HCT116 (cell line): Measurements from ENCODE around the gene PIK3CD. TPM values are rescaled to one million over a fixed set of nuclear protein-coding genes. Genes with fewer than 3 reads are reported as not detected.

Experiments
- ATAC-seq: fragments of 200-7000 bp; cut with Tn5 transposase; 2 replicates; pipeline ENCODE4 v1.9.1; 2020; ENCODE audit warnings: mild to moderate bottlenecking, moderate library complexity
- BruUV-seq: library from RNA; stranded (reverse); fragments of 400-500 nt; replicated peaks from 2 replicates; lab custom pipeline; 2021; lab: Mats Ljungman, UMichigan
- CTCF ChIA-PET: fragments of 300-600 bp; sonication (Branson Sonifier 250); formaldehyde crosslinking; loops from one replicate; lab custom pipeline; 2021; ENCODE audit warnings: antibody characterized with exemption; lab: Charles Lee
- POLR2A ChIA-PET: fragments of 300-600, 350-600 bp; sonication (Branson Sonifier 250); formaldehyde crosslinking; loops from one replicate; lab custom pipeline; 2021; ENCODE audit warnings: antibody characterized with exemption; lab: Charles Lee
- RAD21 ChIA-PET, 2 experiments: fragments of 300-600 bp; sonication (Branson Sonifier 250); formaldehyde crosslinking; loops; one replicate each; lab custom pipeline; 2023; ENCODE audit warnings: low total read pairs in 2 of 2; ENCODE audit not compliant: uncharacterized antibody in 2 of 2, unreplicated experiment in 2 of 2, low non-redundant PET in 1 of 2; lab: Charles Lee
- DNase-seq: peaks from one replicate; pipeline ENCODE4 v3.0.0-alpha.2; 2010; ENCODE audit warnings: low read depth, low spot score
- H2AFZ ChIP-seq: fragments of 200-600 bp; shearing (Covaris generic), sonication (generic); 2 replicates; pipeline ENCODE4 v1.6.1; 2017; ENCODE audit warnings: low read depth, mixed run types, mixed read lengths, antibody characterized with exemption, low read length; ENCODE audit not compliant: poor library complexity, severe bottlenecking
- H3K27ac ChIP-seq: 2 replicates; pipeline ENCODE4 v1.5.1; 2012; ENCODE audit warnings: low read depth, low read length
- H3K27me3 ChIP-seq: fragments of 200-600 bp; sonication (generic); 2 replicates; pipeline ENCODE4 v1.6.1; 2016; ENCODE audit warnings: mixed run types, low read length, mixed read lengths; ENCODE audit not compliant: insufficient read depth
- H3K36me3 ChIP-seq, 2 experiments: fragments of 200-500 bp in 1 of 2; fragments of 200-600 bp in 1 of 2; sonication (Bioruptor generic) in 1 of 2; sonication (generic) in 1 of 2; 2 replicates each; pipeline versions ENCODE4 v1.5.1 to v1.6.1; 2014 to 2016; ENCODE audit warnings: low read length in 2 of 2, inconsistent platforms in 1 of 2, mixed read lengths in 1 of 2, mixed run types in 1 of 2; ENCODE audit not compliant: insufficient read depth in 2 of 2, control insufficient read depth in 1 of 2
- H3K4me1 ChIP-seq, 2 experiments: fragments of 200-600 bp in 1 of 2; sonication (generic) in 1 of 2; 2 replicates each; pipeline versions ENCODE4 v1.5.1 to v1.6.1; 2012 to 2017; ENCODE audit warnings: low read length in 2 of 2, inconsistent platforms in 1 of 2, mild to moderate bottlenecking in 1 of 2, mixed read lengths in 1 of 2, mixed run types in 1 of 2, moderate library complexity in 1 of 2; ENCODE audit not compliant: insufficient read depth in 2 of 2, control insufficient read depth in 1 of 2
- H3K4me2 ChIP-seq: fragments of 200-600 bp; sonication (generic); 2 replicates; pipeline ENCODE4 v1.6.1; 2017; ENCODE audit warnings: mixed run types, low read length, mixed read lengths
- H3K4me3 ChIP-seq, 2 experiments: fragments of 200-600 bp in 1 of 2; sonication (generic) in 1 of 2; replicated peaks in 1 of 2; 2 replicates each; pipeline ENCODE4 v1.5.1; 2011 to 2016; ENCODE audit warnings: low read length in 2 of 2, control low read depth in 1 of 2, low read depth in 1 of 2, mild to moderate bottlenecking in 1 of 2, mixed read lengths in 1 of 2, mixed run types in 1 of 2
- H3K79me2 ChIP-seq: fragments of 200-600 bp; sonication (generic); 2 replicates; pipeline ENCODE4 v1.6.1; 2017; ENCODE audit warnings: mild to moderate bottlenecking, mixed run types, low read length, moderate library complexity, mixed read lengths; ENCODE audit not compliant: insufficient read depth
- H3K9ac ChIP-seq: fragments of 200-600 bp; sonication (generic); 2 replicates; pipeline ENCODE4 v1.6.1; 2016; ENCODE audit warnings: low read length, mixed read lengths
- H3K9me2 ChIP-seq: fragments of 200-600 bp; sonication (generic), shearing (Covaris generic); 2 replicates; pipeline ENCODE4 v1.6.1; 2017; ENCODE audit warnings: mixed run types, mild to moderate bottlenecking, moderate library complexity; ENCODE audit not compliant: insufficient read depth
- H3K9me3 ChIP-seq, 2 experiments: fragments of 200-500 bp in 1 of 2; fragments of 200-600 bp in 1 of 2; sonication (Bioruptor generic) in 1 of 2; sonication (generic) in 1 of 2; 2 replicates each; pipeline ENCODE4 v1.6.1; 2014 to 2017; ENCODE audit warnings: low read length in 2 of 2, mixed read lengths in 2 of 2, inconsistent platforms in 1 of 2, low read depth in 1 of 2, mild to moderate bottlenecking in 1 of 2, mixed run types in 1 of 2, moderate library complexity in 1 of 2; ENCODE audit not compliant: control insufficient read depth in 1 of 2, insufficient read depth in 1 of 2
- H4K20me1 ChIP-seq: fragments of 200-600 bp; sonication (generic), shearing (Covaris generic); 2 replicates; pipeline ENCODE4 v1.6.1; 2017; ENCODE audit warnings: mixed run types, mild to moderate bottlenecking, moderate library complexity; ENCODE audit not compliant: insufficient read depth
- CBX3 ChIP-seq: IDR thresholded peaks from 2 replicates; pipeline ENCODE4 v1.6.1; 2012; ENCODE audit warnings: low read depth
- CEBPB ChIP-seq: IDR thresholded peaks from 2 replicates; pipeline ENCODE4 v1.6.1; 2012; ENCODE audit warnings: low read depth
- ELF1 ChIP-seq: IDR thresholded peaks from 2 replicates; pipeline ENCODE4 v1.6.1; 2012; ENCODE audit warnings: low read depth, borderline replicate concordance
- EZH2 ChIP-seq: fragments of 200-600 bp; sonication (generic); IDR thresholded peaks from 2 replicates; pipeline ENCODE4 v1.6.1; 2017; ENCODE audit warnings: antibody characterized with exemption, mixed run types
- EZH2phosphoT487 ChIP-seq: fragments of 200-600 bp; IDR thresholded peaks from 2 replicates; pipeline ENCODE4 v1.6.1; 2018; ENCODE audit warnings: antibody characterized with exemption, borderline replicate concordance
- JUND ChIP-seq: IDR thresholded peaks from 2 replicates; pipeline ENCODE4 v1.6.1; 2012
- POLR2AphosphoS5 ChIP-seq: IDR thresholded peaks from 2 replicates; pipeline ENCODE4 v1.6.1; 2011; ENCODE audit warnings: mild to moderate bottlenecking, low read depth, low read length, moderate library complexity
- RAD21 ChIP-seq: IDR thresholded peaks from 2 replicates; pipeline ENCODE4 v1.6.1; 2012; ENCODE audit warnings: low read depth, mild to moderate bottlenecking
- SP1 ChIP-seq: IDR thresholded peaks from 2 replicates; pipeline ENCODE4 v1.6.1; 2012; ENCODE audit warnings: low read depth
- SRF ChIP-seq: IDR thresholded peaks from 2 replicates; pipeline ENCODE4 v1.6.1; 2012; ENCODE audit warnings: low read depth
- TCF7L2 ChIP-seq: IDR thresholded peaks from 2 replicates; pipeline ENCODE4 v1.7.0; 2011; ENCODE audit warnings: borderline replicate concordance, inconsistent platforms; ENCODE audit not compliant: insufficient read depth, insufficient read length; ENCODE audit errors: extremely low read depth
- ZFX ChIP-seq: fragments of 450-650 bp; IDR thresholded peaks from 2 replicates; pipeline ENCODE4 v1.6.1; 2017
- ZNF274 ChIP-seq: fragments of 200-500 bp; sonication (Bioruptor generic); IDR thresholded peaks from 2 replicates; pipeline ENCODE4 v1.6.1; 2014; ENCODE audit warnings: mild to moderate bottlenecking, low read depth, low read length, inconsistent platforms
- intact Hi-C: fragments of 100-400 bp; cut with micrococcal nuclease; formaldehyde crosslinking; loops from 2 replicates; pipeline ENCODE4 v1.10.0; 2022
- total RNA-seq: library from RNA; stranded (reverse); gene quantifications from one replicate; pipeline ENCODE4 v1.2.1, GENCODE V29; 2021; ENCODE audit not compliant: unreplicated experiment
- TF ChIP-seq, protein P1 (sequence below), 3 experiments: fragments of 200-600 bp in 1 of 3; sonication (generic) in 1 of 3; IDR thresholded peaks in 2 of 3; conservative IDR thresholded peaks in 1 of 3; 2 replicates each; pipeline ENCODE4 v1.5.1; 2012 to 2017; ENCODE audit warnings: low read depth in 2 of 3, low read length in 2 of 3, antibody characterized with exemption in 1 of 3, borderline replicate concordance in 1 of 3, control low read depth in 1 of 3, mild to moderate bottlenecking in 1 of 3, mixed read lengths in 1 of 3, mixed run types in 1 of 3, moderate library complexity in 1 of 3; ENCODE audit not compliant: insufficient read depth in 1 of 3

Gene PIK3CD
- total RNA-seq, 1 experiment from 2014 or later = 9.2 TPM

DNA sequence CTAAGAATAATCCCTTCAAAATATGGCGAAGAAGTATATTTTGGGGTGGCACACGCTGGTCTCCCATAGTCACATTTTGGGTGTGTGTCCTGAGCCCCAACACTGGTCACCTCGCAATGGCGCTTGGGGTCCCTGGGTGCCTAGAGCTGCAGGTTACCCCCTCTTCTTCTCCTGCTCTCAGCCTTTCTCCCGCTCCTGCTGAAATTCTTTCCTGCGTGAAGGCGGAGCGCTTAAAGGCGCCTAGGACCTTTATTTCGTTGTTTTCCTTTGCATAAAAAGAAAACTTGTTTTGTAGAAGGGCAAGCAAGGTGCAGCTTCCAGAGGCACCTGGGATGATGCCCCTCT, 339 bp upstream of the PIK3CD start:
- TF ChIP-seq POLR2AphosphoS5 = no peak
- no peak for TF ChIP-seq CEBPB
- TF ChIP-seq ZFX = no peak
- no peak for TF ChIP-seq SRF
- TF ChIP-seq RAD21 = no peak
- no peak for TF ChIP-seq ELF1
- no peak for TF ChIP-seq EZH2
- TF ChIP-seq SP1 = no peak
- no peak for TF ChIP-seq JUND
- no peak for TF ChIP-seq ZNF274
- TF ChIP-seq, protein P1, sequence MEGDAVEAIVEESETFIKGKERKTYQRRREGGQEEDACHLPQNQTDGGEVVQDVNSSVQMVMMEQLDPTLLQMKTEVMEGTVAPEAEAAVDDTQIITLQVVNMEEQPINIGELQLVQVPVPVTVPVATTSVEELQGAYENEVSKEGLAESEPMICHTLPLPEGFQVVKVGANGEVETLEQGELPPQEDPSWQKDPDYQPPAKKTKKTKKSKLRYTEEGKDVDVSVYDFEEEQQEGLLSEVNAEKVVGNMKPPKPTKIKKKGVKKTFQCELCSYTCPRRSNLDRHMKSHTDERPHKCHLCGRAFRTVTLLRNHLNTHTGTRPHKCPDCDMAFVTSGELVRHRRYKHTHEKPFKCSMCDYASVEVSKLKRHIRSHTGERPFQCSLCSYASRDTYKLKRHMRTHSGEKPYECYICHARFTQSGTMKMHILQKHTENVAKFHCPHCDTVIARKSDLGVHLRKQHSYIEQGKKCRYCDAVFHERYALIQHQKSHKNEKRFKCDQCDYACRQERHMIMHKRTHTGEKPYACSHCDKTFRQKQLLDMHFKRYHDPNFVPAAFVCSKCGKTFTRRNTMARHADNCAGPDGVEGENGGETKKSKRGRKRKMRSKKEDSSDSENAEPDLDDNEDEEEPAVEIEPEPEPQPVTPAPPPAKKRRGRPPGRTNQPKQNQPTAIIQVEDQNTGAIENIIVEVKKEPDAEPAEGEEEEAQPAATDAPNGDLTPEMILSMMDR (IDR thresholded peaks at IDR 0.05 in 2 of 3, conservative IDR thresholded peaks at IDR 0.05 in 1 of 3; ENCODE audit: borderline replicate concordance in 1 of 3, insufficient read depth in 1 of 3, low read depth in 2 of 3, low read length in 2 of 3) = no peak
- no peak for TF ChIP-seq CBX3
- no peak for TF ChIP-seq EZH2phosphoT487
- TF ChIP-seq TCF7L2 = no peak
- ChIA-PET RAD21 (interaction anchor here in 1 of 2 experiments (0.7 kb wide), 1 partner anchor 14 kb away, joined by 3 read pairs; no protein-coding TSS in a partner anchor), POLR2A (no interaction called here), CTCF (no interaction called here)
- Histone ChIP-seq H2AFZ (peak overlapping the region; percentile 73), H3K9me3 (no peaks in the 10 kb centered on the region), H3K4me1 (peaks cover 7 to 17% of the 10 kb centered on the region in 2 experiments; a peak in 3 of 4 replicates), H3K36me3 (no peaks in the 10 kb centered on the region), H3K4me2 (peak overlapping the region; percentile 85), H3K27me3 (no peaks in the 10 kb centered on the region), H3K79me2 (no peaks in the 10 kb centered on the region), H3K4me3 (peak overlapping the region; percentile 35 to 61), H3K9me2 (no peaks in the 10 kb centered on the region), H3K9ac (peak overlapping the region; percentile 46), H4K20me1 (no peaks in the 10 kb centered on the region), H3K27ac (no peak overlapping the region)
- DNase-seq (no peak), ATAC-seq (peak; percentile 13)
- intact Hi-C loops = no loop called here
- no TSS peak for BruUV-seq
